Measurements from ENCODE around the gene ASB5.

DNA sequence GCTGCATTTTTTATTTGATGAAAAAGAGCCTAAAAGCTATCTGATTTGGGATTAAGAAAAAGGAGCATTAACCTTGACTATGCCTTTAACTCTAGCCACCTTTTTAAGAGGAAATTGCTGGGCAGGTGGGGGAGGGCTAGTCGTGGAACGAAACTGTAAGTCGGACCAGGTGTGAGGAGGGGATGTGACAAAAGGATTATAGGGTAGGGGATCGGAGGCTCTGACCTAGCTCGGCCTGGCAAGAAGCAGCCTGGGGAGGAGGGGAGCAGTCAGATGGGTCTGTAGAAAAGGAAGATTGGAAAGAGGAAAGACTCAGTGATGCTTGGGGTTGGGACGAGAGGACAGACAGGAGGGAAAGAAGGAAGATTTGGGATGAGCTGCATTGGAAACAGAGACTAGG, 29.6 kb upstream of the ASB5 start:
- no peak for TF ChIP-seq EZH2 (IDR thresholded peaks at IDR 0.05; ENCODE audit: borderline replicate concordance, low read length)
- TF ChIP-seq, protein P1, sequence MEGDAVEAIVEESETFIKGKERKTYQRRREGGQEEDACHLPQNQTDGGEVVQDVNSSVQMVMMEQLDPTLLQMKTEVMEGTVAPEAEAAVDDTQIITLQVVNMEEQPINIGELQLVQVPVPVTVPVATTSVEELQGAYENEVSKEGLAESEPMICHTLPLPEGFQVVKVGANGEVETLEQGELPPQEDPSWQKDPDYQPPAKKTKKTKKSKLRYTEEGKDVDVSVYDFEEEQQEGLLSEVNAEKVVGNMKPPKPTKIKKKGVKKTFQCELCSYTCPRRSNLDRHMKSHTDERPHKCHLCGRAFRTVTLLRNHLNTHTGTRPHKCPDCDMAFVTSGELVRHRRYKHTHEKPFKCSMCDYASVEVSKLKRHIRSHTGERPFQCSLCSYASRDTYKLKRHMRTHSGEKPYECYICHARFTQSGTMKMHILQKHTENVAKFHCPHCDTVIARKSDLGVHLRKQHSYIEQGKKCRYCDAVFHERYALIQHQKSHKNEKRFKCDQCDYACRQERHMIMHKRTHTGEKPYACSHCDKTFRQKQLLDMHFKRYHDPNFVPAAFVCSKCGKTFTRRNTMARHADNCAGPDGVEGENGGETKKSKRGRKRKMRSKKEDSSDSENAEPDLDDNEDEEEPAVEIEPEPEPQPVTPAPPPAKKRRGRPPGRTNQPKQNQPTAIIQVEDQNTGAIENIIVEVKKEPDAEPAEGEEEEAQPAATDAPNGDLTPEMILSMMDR (conservative IDR thresholded peaks at IDR 0.05 in 1 of 2, IDR thresholded peaks at IDR 0.05 in 1 of 2; ENCODE audit: extremely low read depth in 1 of 2, insufficient read depth in 1 of 2, low read depth in 1 of 2, low read length in 2 of 2) = no peak

Data from mammary epithelial cell (primary cell).